Measurements from ENCODE around the gene CELA1. TPM values are rescaled to one million over a fixed set of nuclear protein-coding genes. Genes with fewer than 3 reads are reported as not detected.

Gene CELA1
- total RNA-seq, 1 experiment from 2014 or later: not detected

- H3K9me3 ChIP-seq (ENCODE audit: low read depth, low read length, poor library complexity, severe bottlenecking): no peaks in the 10 kb centered on the region
- no peaks in the 10 kb centered on the region for H3K27me3 ChIP-seq (replicated peaks; ENCODE audit: insufficient read depth, low read depth, low read length, poor library complexity)
- H3K27ac ChIP-seq (ENCODE audit: low read depth, low read length, poor library complexity, severe bottlenecking): no peak overlapping the region
- no peak for TF ChIP-seq CTCF (conservative IDR thresholded peaks at IDR 0.05; ENCODE audit: low read depth, low read length)
- no peak for TF ChIP-seq EZH2 (IDR thresholded peaks at IDR 0.05; ENCODE audit: borderline replicate concordance, low read depth, low read length, poor library complexity, severe bottlenecking)
- H3K36me3 ChIP-seq (ENCODE audit: insufficient read depth, low read length, poor library complexity, severe bottlenecking): no peaks in the 10 kb centered on the region
- POLR2A ChIA-PET (ENCODE audit: low non-redundant PET): no interaction called here
- intact Hi-C loops (cut with micrococcal nuclease; ENCODE audit: unreplicated experiment): loop anchor here (5.0 to 10.0 kb wide), 2 partner anchors 298 to 516 kb away; partner anchors contain the start of gene LETMD1
- BruUV-seq (replicated peaks): no TSS peak
- H3K4me1 ChIP-seq (ENCODE audit: insufficient read depth, low read length, poor library complexity, severe bottlenecking): peaks cover 5% of the 10 kb centered on the region
- CTCF ChIA-PET: no interaction called here
- no peak for DNase-seq (ENCODE audit: low spot score)
- no peak overlapping the region for H3K4me3 ChIP-seq (ENCODE audit: low read depth, low read length, poor library complexity, severe bottlenecking)
Measured at GRCh38 chr12:51343201-51343600, 3.3 kb downstream of the CELA1 start.

DNA sequence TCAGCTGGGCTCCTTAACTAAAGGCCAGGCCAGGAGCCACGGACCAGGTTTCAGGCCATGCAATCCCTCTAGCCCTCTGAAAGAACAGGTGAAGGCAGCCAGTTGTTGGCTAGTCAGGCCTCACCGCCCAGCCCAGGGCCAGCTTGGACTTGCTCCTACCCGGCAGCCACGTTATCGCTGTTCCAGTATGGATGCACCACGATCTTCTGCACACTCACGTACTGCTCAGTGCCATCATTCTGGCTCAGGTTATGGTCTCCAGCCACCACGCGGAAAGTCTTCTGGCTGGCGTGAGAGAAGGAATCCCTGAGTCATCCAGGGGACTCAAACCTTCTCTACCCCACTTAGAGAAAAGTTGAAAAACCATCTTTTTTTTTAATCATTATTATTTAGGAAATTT, 4.1 kb downstream of the CELA1 start:
- no peak for DNase-seq (ENCODE audit: low spot score)
- H3K27ac ChIP-seq (ENCODE audit: low read depth, low read length, poor library complexity, severe bottlenecking): no peak overlapping the region
- CTCF ChIA-PET: interaction anchor here (3.2 kb wide), 1 partner anchor 516 kb away, joined by 35 read pairs; no protein-coding TSS in a partner anchor
- H3K36me3 ChIP-seq (ENCODE audit: insufficient read depth, low read length, poor library complexity, severe bottlenecking): no peaks in the 10 kb centered on the region
- H3K4me1 ChIP-seq (ENCODE audit: insufficient read depth, low read length, poor library complexity, severe bottlenecking): peaks cover 5% of the 10 kb centered on the region
- POLR2A ChIA-PET (ENCODE audit: low non-redundant PET): no interaction called here
- intact Hi-C loops (cut with micrococcal nuclease; ENCODE audit: unreplicated experiment): loop anchor here (5.0 to 10.0 kb wide), 2 partner anchors 298 to 515 kb away; partner anchors contain the start of gene LETMD1
- BruUV-seq (replicated peaks): no TSS peak
- no peak overlapping the region for H3K4me3 ChIP-seq (ENCODE audit: low read depth, low read length, poor library complexity, severe bottlenecking)
- no peak for TF ChIP-seq CTCF (conservative IDR thresholded peaks at IDR 0.05; ENCODE audit: low read depth, low read length)
- TF ChIP-seq EZH2 (IDR thresholded peaks at IDR 0.05; ENCODE audit: borderline replicate concordance, low read depth, low read length, poor library complexity, severe bottlenecking): no peak
- H3K27me3 ChIP-seq (replicated peaks; ENCODE audit: insufficient read depth, low read depth, low read length, poor library complexity): no peaks in the 10 kb centered on the region
- no peaks in the 10 kb centered on the region for H3K9me3 ChIP-seq (ENCODE audit: low read depth, low read length, poor library complexity, severe bottlenecking)

- ChIA-PET CTCF (interaction anchor here (0.5 to 3.2 kb wide), 8 partner anchors 50 to 576 kb away, joined by 3 to 35 read pairs (median 6); no protein-coding TSS in a partner anchor), POLR2A (ENCODE audit: low non-redundant PET) (interaction anchor here (0.5 kb wide), 1 partner anchor 258 kb away, joined by 4 read pairs; the partner anchor contains the start of gene CSRNP2)
- BruUV-seq (replicated peaks): no TSS peak
- Histone ChIP-seq H3K9me3 (ENCODE audit: low read depth, low read length, poor library complexity, severe bottlenecking) (no peaks in the 10 kb centered on the region), H3K27me3 (replicated peaks; ENCODE audit: insufficient read depth, low read depth, low read length, poor library complexity) (no peaks in the 10 kb centered on the region), H3K36me3 (ENCODE audit: insufficient read depth, low read length, poor library complexity, severe bottlenecking) (no peaks in the 10 kb centered on the region), H3K4me3 (ENCODE audit: low read depth, low read length, poor library complexity, severe bottlenecking) (peak overlapping the region; percentile 22), H3K27ac (ENCODE audit: low read depth, low read length, poor library complexity, severe bottlenecking) (no peak overlapping the region), H3K4me1 (ENCODE audit: insufficient read depth, low read length, poor library complexity, severe bottlenecking) (peaks cover 5% of the 10 kb centered on the region)
- TF ChIP-seq CTCF (conservative IDR thresholded peaks at IDR 0.05; ENCODE audit: low read depth, low read length): peak; percentile 97
- TF ChIP-seq EZH2 (IDR thresholded peaks at IDR 0.05; ENCODE audit: borderline replicate concordance, low read depth, low read length, poor library complexity, severe bottlenecking): no peak
- peak; percentile 78 for DNase-seq (ENCODE audit: low spot score)
- intact Hi-C loops (cut with micrococcal nuclease; ENCODE audit: unreplicated experiment): loop anchor here (1.0 to 10.0 kb wide), 3 partner anchors 79 to 514 kb away; partner anchors contain the start of gene LETMD1
Measured at GRCh38 chr12:51341251-51342007, 5.0 kb downstream of the CELA1 start.
